Measurements from ENCODE around the gene UNC13C. TPM values are rescaled to one million over a fixed set of nuclear protein-coding genes. Genes with fewer than 3 reads are reported as not detected.

UNC13C gene
- total and polyA plus RNA-seq, 2 donors (not counting 3 experiments of a cell fraction or from before 2014, with no cell fraction given), result not detected

DNA sequence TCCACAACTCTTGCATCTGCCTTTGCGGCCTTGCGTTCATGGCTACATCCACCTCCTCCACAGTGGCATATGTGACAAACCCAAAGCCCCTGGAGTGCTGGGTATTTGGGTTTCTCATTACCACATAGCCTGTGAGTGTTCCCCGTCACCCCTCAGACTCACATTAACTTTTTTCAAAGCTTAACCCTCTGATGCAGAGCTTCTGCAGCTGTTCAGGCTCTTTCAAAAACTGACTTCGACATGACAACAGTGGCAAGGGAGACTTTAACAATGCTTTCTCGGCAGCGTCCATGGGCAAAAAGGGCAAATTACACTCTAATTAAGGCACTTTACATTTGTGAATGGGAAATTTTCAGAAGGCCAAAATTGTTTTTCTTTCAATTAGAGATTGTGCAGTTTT lies 343.2 kb downstream of the UNC13C start:
- Histone ChIP-seq H3K27me3 (ENCODE audit: control insufficient read depth in 2 of 2, insufficient read depth in 2 of 2, low read length in 2 of 2) (no peaks in the 10 kb centered on the region), H3K9ac (replicated peaks; ENCODE audit: extremely low read depth, insufficient read depth, low read length) (no peak overlapping the region), H4K20me1 (replicated peaks; ENCODE audit: control insufficient read depth, extremely low read depth, insufficient read depth, low read length) (no peaks in the 10 kb centered on the region), H3K9me3 (replicated peaks; ENCODE audit: control insufficient read depth, insufficient read depth, low read length) (no peaks in the 10 kb centered on the region), H3K4me2 (ENCODE audit: insufficient read depth, low read length) (no peak overlapping the region), H3K79me2 (ENCODE audit: control insufficient read depth, insufficient read depth, low read length) (no peaks in the 10 kb centered on the region), H3K36me3 (ENCODE audit: control insufficient read depth in 2 of 2, extremely low read depth in 1 of 2, insufficient read depth in 2 of 2, low read length in 2 of 2) (no peaks in the 10 kb centered on the region), H3K9me1 (replicated peaks; ENCODE audit: control insufficient read depth, extremely low read depth, insufficient read depth, low read length) (no peaks in the 10 kb centered on the region), H3K4me3 (replicated peaks in 1 of 3; ENCODE audit: insufficient read depth in 1 of 3, low read depth in 1 of 3, low read length in 3 of 3) (no peak overlapping the region), H2AFZ (ENCODE audit: low read depth, low read length) (no peak overlapping the region), H3K27ac (ENCODE audit: insufficient read depth, low read depth, low read length) (no peak overlapping the region), H3K4me1 (ENCODE audit: control insufficient read depth, extremely low read depth, insufficient read depth, low read length) (no peaks in the 10 kb centered on the region)
- intact Hi-C loops (cut with micrococcal nuclease) (no loop called here), dilution Hi-C loops (cut with MboI; ENCODE audit: extremely low pct_ligation_motif_present, low sequenced_read_pairs) (no loop called here)
- CTCF ChIA-PET, result no interaction called here
- no TSS peak for BruUV-seq (replicated peaks)
- DNase-seq (ENCODE audit: low read depth, low spot score) (no peak), FAIRE-seq (no peak)
- POLR2A ChIA-PET, result no interaction called here
- TF ChIP-seq POLR2AphosphoS5 (IDR thresholded peaks at IDR 0.05; ENCODE audit: insufficient read depth, low read depth, low read length), result no peak
- TF ChIP-seq, protein P1, sequence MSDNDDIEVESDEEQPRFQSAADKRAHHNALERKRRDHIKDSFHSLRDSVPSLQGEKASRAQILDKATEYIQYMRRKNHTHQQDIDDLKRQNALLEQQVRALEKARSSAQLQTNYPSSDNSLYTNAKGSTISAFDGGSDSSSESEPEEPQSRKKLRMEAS (IDR thresholded peaks at IDR 0.05; ENCODE audit: insufficient read depth, insufficient read length), result no peak
- TF ChIP-seq CTCF (IDR thresholded peaks at IDR 0.05; ENCODE audit: extremely low read depth in 1 of 2, insufficient read depth in 1 of 2, low read depth in 1 of 2, low read length in 2 of 2), result no peak
- no peak for TF ChIP-seq JUN (IDR thresholded peaks at IDR 0.05; ENCODE audit: borderline replicate concordance, insufficient read depth, insufficient read length, low read depth)
- no peak for TF ChIP-seq POLR2A (IDR thresholded peaks at IDR 0.05; ENCODE audit: low read depth, low read length)
- no peak for TF ChIP-seq MYC (IDR thresholded peaks at IDR 0.05; ENCODE audit: low read depth, low read length)
- TF ChIP-seq EZH2 (IDR thresholded peaks at IDR 0.05; ENCODE audit: borderline replicate concordance, low read depth, low read length, severe bottlenecking), result no peak
- TF ChIP-seq FOS (IDR thresholded peaks at IDR 0.05; ENCODE audit: borderline replicate concordance, insufficient read depth, low read length), result no peak
- no peak for TF ChIP-seq GATA2 (IDR thresholded peaks at IDR 0.05; ENCODE audit: insufficient read depth, insufficient read length, low read depth, low read length)

Measured in endothelial cell of umbilical vein (primary cell).